T47D (cell line): Measurements from ENCODE around the gene RPS27L.

Source experiments
- DNase-seq, 2 experiments: peaks; one replicate each; pipeline versions ENCODE4 v3.0.0 to v3.0.0-alpha.2; 2011 to 2012; ENCODE audit warnings: low read depth in 1 of 2, low spot score in 1 of 2
- JUND ChIP-seq: IDR thresholded peaks from 2 replicates; pipeline ENCODE4 v1.6.1; 2012; ENCODE audit warnings: low read depth
- in situ Hi-C: cut with HindIII; loops from 2 replicates; pipeline ENCODE4 v1.10.0; 2016; ENCODE audit warnings: low sequenced_read_pairs, low pct_unique_long_range_greater_than_20kb

Gene RPS27L

DNA sequence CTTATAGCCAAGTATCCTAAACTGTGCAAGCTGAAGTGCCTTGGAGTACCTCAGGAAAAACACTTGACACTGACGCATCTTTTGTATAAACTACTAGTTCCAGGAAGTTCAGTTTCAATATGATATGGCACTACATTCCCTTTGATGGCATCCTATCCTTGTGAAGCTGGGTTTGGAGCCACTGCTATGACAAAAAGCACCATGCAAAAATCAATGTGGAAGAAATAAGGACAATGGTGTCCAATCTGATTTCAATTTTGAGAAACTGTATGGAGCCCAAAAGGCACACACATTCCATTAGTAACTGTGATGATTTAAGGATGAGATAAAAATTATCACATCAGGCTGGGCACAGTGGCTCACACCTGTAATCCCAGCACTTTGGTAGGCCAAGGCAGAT lies 5.6 kb downstream of the RPS27L start:
- in situ Hi-C loops: no loop called here
- TF ChIP-seq JUND: no peak
- no peak for DNase-seq

DNA sequence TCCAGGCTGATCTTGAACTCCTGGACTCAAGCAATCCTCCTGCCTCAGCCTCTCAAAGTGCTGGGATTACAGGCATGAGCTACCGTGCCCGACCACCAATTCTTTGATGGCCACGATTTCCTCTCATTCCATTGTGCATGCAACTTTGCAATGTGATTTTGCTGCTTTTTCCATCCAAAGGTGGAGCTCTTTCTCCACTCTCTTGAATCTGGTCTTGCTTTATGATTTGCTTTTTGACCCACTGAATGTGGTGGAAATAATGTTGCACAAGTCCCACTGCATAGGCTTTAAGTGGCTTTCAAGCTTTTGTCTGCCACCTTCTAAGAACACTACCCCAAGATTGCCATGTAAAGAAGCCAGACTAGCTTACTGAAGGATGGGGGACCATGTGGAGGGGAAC lies 10.6 kb downstream of the RPS27L start:
- peak in 1 of 2 experiments; percentile 22 for DNase-seq
- in situ Hi-C loops: no loop called here
- no peak for TF ChIP-seq JUND

GRCh38 chr15:63145426-63145825 lies 11.9 kb downstream of the RPS27L start:
- TF ChIP-seq JUND: no peak
- in situ Hi-C loops: no loop called here
- DNase-seq: no peak

DNA sequence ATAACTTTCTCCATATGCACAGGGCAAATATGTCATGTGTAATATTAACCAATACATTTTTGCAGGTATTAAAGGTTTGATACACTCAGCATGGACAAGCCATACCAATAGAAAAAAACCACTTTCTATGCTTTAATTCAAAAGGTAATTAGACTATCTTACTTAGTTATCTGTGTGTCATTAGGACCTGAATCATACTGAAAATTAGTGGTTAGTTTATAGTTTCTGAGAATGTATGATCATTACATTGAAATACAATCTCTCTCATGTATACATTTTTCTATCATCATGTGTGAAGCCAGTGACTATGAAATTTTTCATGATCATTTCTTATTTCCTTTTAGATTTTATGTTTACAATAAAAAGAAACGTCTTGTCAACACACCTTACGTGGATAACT lies 16.3 kb downstream of the RPS27L start:
- no peak for DNase-seq
- no peak for TF ChIP-seq JUND
- in situ Hi-C loops: no loop called here

DNA sequence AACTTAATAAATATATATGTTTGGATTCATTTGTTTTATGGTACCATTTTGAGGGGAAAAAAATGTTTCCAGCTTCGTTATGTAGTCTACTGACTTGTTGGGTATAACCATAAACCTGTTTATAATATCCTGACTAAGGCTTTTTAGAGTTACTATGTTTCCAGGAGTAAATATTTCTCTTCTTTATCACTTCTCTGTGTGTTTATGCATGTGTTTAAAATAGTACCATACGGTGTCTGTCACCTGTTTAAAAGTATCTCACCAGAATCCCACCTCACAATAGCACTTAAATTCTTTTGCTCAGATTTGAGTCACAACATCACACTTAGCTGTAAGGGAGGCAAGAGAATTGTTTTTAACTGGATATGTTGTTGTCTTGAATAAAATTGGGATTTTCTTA lies 20.5 kb downstream of the RPS27L start:
- DNase-seq: no peak
- TF ChIP-seq JUND: no peak
- in situ Hi-C loops: no loop called here

- in situ Hi-C loops: no loop called here
- TF ChIP-seq JUND: no peak
- no peak for DNase-seq
Observed at GRCh38 chr15:63135804-63136203, 21.5 kb downstream of the RPS27L start.

GRCh38 chr15:63135281-63135680 lies 22.0 kb downstream of the RPS27L start:
- in situ Hi-C loops: no loop called here
- DNase-seq: no peak
- no peak for TF ChIP-seq JUND

DNA sequence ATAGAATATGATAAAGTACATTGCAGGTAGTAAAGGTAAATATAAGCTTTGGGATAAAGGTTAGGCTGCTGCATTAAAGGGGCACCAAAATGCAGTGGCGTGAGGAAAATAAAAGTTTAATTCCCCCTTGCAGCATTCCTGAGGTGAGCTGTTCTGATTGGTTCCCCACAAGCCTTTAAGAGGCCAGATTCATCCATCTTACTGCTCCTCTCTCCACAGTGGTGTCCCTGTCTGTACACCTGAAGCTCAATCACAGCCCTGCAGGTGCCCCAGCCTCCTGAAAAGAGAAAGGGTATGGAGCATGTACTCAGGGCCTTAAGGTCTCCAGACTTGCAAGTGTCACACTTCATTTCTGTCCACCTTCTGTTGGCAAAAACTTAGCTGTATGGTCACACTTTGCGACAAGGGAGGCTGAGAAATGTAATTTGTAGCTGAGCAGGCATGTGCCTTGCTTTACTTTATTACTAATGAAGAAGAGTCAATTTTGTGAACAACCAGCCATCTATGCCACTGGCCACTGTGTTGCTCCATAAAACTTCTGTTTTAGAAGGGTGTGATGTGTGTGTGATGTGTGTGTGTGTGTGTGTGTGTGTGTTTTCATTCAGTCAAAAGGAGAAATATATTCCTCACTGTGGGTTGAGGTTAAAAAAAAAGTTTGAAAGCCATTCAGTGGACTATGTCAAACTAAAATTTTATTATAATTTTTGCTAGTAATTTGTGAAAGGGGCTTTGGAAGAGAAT lies 22.9 kb downstream of the RPS27L start:
- in situ Hi-C loops: no loop called here
- DNase-seq: peak in 1 of 2 experiments; percentile 24
- no peak for TF ChIP-seq JUND

GRCh38 chr15:63133786-63134185 lies 23.5 kb downstream of the RPS27L start:
- in situ Hi-C loops: no loop called here
- no peak for TF ChIP-seq JUND
- no peak for DNase-seq

GRCh38 chr15:63126726-63127125 lies 30.6 kb downstream of the RPS27L start:
- in situ Hi-C loops: no loop called here
- no peak for DNase-seq
- no peak for TF ChIP-seq JUND

- TF ChIP-seq JUND: no peak
- in situ Hi-C loops: no loop called here
- no peak for DNase-seq
Observed at GRCh38 chr15:63124506-63124905, 32.8 kb downstream of the RPS27L start.

DNA sequence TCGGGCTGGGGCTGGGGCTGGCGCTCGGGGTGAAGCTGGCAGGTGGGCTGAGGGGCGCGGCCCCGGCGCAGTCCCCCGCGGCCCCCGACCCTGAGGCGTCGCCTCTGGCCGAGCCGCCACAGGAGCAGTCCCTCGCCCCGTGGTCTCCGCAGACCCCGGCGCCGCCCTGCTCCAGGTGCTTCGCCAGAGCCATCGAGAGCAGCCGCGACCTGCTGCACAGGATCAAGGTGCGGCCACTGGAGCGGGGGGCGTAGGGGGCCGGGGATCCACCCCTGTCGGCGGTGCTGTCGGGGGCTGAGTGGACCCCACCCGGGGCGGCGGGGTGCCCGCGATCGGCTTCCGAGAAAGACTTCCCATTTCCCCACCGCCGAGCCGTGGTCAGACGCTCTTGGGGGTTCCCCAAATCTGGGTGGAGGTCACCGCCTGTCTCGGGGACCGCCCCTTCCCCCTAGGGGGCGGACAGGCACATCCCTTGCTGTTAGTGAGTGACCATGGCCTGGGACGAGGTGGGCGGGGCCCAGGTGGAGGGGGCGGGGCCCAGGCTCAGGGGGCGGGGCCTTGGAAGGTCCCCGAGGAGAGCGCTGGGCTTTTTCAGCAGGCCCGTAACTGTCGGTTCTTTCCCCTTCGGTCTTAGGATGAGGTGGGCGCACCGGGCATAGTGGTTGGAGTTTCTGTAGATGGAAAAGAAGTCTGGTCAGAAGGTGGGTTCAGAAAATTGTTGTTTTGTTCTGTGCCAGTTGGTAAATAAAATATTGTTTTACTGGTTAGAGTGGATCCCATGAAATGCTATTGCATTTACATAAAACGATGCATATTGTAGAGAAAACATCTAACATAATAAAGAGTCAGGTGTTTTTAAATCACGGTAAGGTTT lies 35.0 kb downstream of the RPS27L start:
- in situ Hi-C loops: no loop called here
- DNase-seq: peak; percentile 85 to 88
- TF ChIP-seq JUND: no peak

DNA sequence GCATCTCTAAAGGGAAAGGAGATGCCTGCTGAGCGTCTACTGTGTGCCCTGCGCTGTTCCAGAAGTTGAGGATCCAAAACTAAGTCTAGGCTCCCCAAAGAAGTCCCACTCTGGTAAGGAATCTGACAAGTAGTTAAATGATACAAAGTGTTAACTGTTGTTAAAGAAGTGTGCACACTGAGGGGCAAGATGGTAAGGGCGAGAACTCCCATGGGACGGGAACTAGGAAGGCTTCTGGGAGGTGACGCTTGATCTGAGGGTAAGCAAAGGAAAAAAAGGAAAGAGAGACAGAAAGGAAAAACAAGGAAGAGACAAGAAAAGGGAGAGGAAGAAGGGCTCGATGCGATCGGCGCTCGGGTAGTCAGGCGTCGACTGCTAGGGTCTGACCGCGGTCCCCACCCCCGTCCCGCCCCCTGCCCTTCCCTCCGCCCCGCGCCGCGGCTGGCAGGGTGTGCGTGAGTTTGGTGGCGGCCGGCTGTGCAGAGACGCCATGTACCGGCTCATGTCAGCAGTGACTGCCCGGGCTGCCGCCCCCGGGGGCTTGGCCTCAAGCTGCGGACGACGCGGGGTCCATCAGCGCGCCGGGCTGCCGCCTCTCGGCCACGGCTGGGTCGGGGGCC lies 35.8 kb downstream of the RPS27L start, which contains the start of gene LACTB:
Gene LACTB (plus strand): TSS at position 480 of the 620 bp plus-strand sequence. CDS start 11 bp downstream, at position 491.
- TF ChIP-seq JUND: no peak
- in situ Hi-C loops: no loop called here
- DNase-seq: peak; percentile 67 to 94
